ENCODE results near the gene PAWR. TPM values are rescaled to one million over a fixed set of nuclear protein-coding genes. Genes with fewer than 3 reads are reported as not detected.

Gene PAWR
- total and polyA plus RNA-seq, 2 donors (not counting 3 experiments of a cell fraction or from before 2014, with no cell fraction given) = 18.3 to 154 TPM

DNA sequence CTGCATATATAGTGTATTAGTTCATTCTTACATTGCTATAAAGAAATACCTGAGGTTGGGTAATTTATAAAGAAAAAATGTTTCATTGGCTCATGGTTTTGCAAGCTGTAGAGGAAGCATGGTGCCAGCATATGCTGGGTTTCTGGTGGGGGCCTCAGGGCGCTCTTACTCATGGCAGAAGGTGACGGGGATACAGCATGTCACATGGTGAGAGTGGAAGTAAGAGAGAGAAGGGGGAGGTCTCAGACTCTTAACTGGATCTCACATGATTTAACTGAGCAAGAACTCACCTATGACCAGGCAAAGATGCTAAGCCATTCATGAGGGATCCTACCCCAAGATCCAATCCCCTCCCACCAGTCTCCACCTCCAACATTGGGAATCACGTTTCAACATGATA lies 15.9 kb upstream of the PAWR start:
- FAIRE-seq = no peak
- POLR2A ChIA-PET = no interaction called here
- dilution Hi-C loops (cut with MboI; ENCODE audit: extremely low pct_ligation_motif_present, low sequenced_read_pairs) = no loop called here

More for the DNA sequence above, 15.9 kb upstream of the PAWR start:
- Histone ChIP-seq H3K27ac (ENCODE audit: insufficient read depth, low read depth, low read length) (no peak overlapping the region), H3K9me1 (replicated peaks; ENCODE audit: control insufficient read depth, extremely low read depth, insufficient read depth, low read length) (no peaks in the 10 kb centered on the region), H3K4me1 (ENCODE audit: control insufficient read depth, extremely low read depth, insufficient read depth, low read length) (no peaks in the 10 kb centered on the region), H3K27me3 (ENCODE audit: control insufficient read depth in 2 of 2, insufficient read depth in 2 of 2, low read length in 2 of 2) (peaks cover 0 to 2% of the 10 kb centered on the region in 2 experiments), H2AFZ (ENCODE audit: low read depth, low read length) (no peak overlapping the region), H3K9me3 (replicated peaks; ENCODE audit: control insufficient read depth, insufficient read depth, low read length) (no peaks in the 10 kb centered on the region), H3K79me2 (ENCODE audit: control insufficient read depth, insufficient read depth, low read length) (no peaks in the 10 kb centered on the region), H4K20me1 (replicated peaks; ENCODE audit: control insufficient read depth, extremely low read depth, insufficient read depth, low read length) (no peaks in the 10 kb centered on the region), H3K9ac (replicated peaks; ENCODE audit: extremely low read depth, insufficient read depth, low read length) (no peak overlapping the region), H3K4me2 (ENCODE audit: insufficient read depth, low read length) (no peak overlapping the region), H3K36me3 (ENCODE audit: control insufficient read depth in 2 of 2, extremely low read depth in 1 of 2, insufficient read depth in 2 of 2, low read length in 2 of 2) (no peaks in the 10 kb centered on the region), H3K4me3 (replicated peaks in 1 of 3; ENCODE audit: insufficient read depth in 1 of 3, low read depth in 1 of 3, low read length in 3 of 3) (no peak overlapping the region)
- CTCF ChIA-PET = no interaction called here
- no peak for TF ChIP-seq POLR2AphosphoS5 (IDR thresholded peaks at IDR 0.05; ENCODE audit: insufficient read depth, low read depth, low read length)
- no peak for TF ChIP-seq GATA2 (IDR thresholded peaks at IDR 0.05; ENCODE audit: insufficient read depth, insufficient read length, low read depth, low read length)
- TF ChIP-seq CTCF (IDR thresholded peaks at IDR 0.05; ENCODE audit: extremely low read depth in 1 of 2, insufficient read depth in 1 of 2, low read depth in 1 of 2, low read length in 2 of 2) = no peak
- TF ChIP-seq JUN (IDR thresholded peaks at IDR 0.05; ENCODE audit: borderline replicate concordance, insufficient read depth, insufficient read length, low read depth) = no peak
- no peak for TF ChIP-seq FOS (IDR thresholded peaks at IDR 0.05; ENCODE audit: borderline replicate concordance, insufficient read depth, low read length)
- TF ChIP-seq MAX (IDR thresholded peaks at IDR 0.05; ENCODE audit: insufficient read depth, insufficient read length) = no peak
- no peak for TF ChIP-seq MYC (IDR thresholded peaks at IDR 0.05; ENCODE audit: low read depth, low read length)
- TF ChIP-seq EZH2 (IDR thresholded peaks at IDR 0.05; ENCODE audit: borderline replicate concordance, low read depth, low read length, severe bottlenecking) = no peak
- no peak for TF ChIP-seq POLR2A (IDR thresholded peaks at IDR 0.05; ENCODE audit: low read depth, low read length)
- no TSS peak for BruUV-seq (replicated peaks)
- DNase-seq (ENCODE audit: low read depth, low spot score) = no peak
- intact Hi-C loops (cut with micrococcal nuclease) = no loop called here

All from endothelial cell of umbilical vein (primary cell).